ENCODE data around the gene LDB2.

Gene LDB2

DNA sequence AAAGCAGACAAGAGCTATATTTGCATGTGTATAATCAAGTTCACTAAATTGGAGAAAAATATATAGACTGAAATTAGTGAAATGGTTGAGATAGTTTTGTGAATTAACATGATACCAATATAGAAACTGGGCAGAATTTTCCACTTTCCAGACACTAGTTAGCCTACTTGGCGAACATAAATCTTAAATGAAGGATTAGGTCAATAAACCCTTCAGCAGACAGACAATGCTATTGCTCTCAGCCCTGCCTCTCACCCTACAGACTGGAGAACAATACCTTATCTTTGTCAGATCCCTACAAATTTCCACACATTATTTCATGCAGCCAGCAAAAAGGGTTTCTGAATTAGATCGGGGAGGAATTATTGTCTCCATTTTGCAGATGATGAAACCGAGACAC, 435.8 kb downstream of the LDB2 start:
- DNase-seq = no peak

DNA sequence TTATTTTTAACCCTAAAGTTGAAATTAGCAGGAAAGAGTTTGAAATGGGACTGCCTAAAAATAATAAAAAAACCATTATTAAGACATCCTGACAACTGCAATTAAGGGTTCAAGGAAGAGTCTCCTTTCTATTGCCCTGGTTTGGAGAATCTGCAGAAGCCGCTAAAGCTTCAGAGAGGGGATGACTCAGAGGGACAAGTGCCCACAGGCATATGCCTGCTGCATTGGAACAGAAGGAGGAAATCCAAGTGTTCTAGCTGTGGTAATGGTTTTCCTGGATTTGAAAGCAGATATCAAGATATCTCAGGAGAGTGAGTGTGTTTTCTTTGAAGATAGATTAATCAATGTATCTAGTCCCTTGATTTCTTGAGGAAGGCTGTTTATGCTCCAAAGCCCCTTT, 437.1 kb downstream of the LDB2 start:
- DNase-seq = no peak

DNA sequence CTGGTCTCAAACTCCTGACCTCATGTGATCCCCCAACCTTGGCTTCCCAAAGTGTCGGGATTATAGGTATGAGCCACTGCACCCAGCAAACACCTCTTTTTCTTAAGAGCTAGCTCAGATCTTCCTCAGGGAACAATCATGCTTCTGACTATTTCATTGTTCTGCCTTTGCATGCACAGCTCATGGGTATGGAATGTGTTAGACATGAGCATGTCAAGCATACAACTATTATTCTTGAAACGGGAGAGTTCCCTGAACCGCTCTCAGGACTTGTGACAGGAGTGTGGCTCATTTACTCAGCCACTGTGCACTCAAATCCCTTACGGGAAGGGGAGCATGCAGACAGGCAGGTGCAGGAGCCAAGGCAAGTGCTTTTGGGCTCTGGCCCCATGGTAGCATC, 440.5 kb downstream of the LDB2 start:
- DNase-seq = no peak

Data from SW 1271 (cell line).